ENCODE data around the gene RIPOR2. TPM values are rescaled to one million over a fixed set of nuclear protein-coding genes. Genes with fewer than 3 reads are reported as not detected.

RIPOR2 gene
- total and polyA plus RNA-seq, 2 of the 13 experiments (the other 11 are each of a cell fraction or from before 2014, with no cell fraction given), result 0.02 to 0.05 TPM

- Histone ChIP-seq H4K20me1 (ENCODE audit: insufficient read depth, low read length) (no peaks in the 10 kb centered on the region), H3K4me2 (ENCODE audit: low read depth, low read length) (no peak overlapping the region), H3K36me3 (replicated peaks in 1 of 2; ENCODE audit: control insufficient read depth in 1 of 2, insufficient read depth in 2 of 2, low read length in 2 of 2) (no peaks in the 10 kb centered on the region), H3K4me1 (ENCODE audit: insufficient read depth, low read length) (no peaks in the 10 kb centered on the region), H3K9ac (ENCODE audit: insufficient read depth, low read depth, low read length) (no peak overlapping the region), H3K4me3 (replicated peaks in 1 of 3; ENCODE audit: insufficient read depth in 1 of 3, low read depth in 2 of 3, low read length in 3 of 3) (no peak overlapping the region), H3K27me3 (ENCODE audit: control insufficient read depth in 1 of 2, insufficient read depth in 2 of 2, low read length in 2 of 2) (peaks cover 0 to 4% of the 10 kb centered on the region in 2 experiments; a peak in 1 of 5 replicates), H2AFZ (ENCODE audit: low read length) (no peak overlapping the region), H3K27ac (ENCODE audit: extremely low read length, insufficient read depth, low read length) (no peak overlapping the region), H3K9me3 (ENCODE audit: low read length) (no peaks in the 10 kb centered on the region), H3K79me2 (ENCODE audit: insufficient read depth, low read length) (no peaks in the 10 kb centered on the region)
- DNase-seq (ENCODE audit: low spot score) (no peak), FAIRE-seq (no peak), ATAC-seq (no peak)
- intact Hi-C loops (cut with micrococcal nuclease; ENCODE audit: unreplicated experiment), result no loop called here
- CTCF ChIA-PET (ENCODE audit: low intra/inter-chr PET ratio, low total read pairs), result no interaction called here
- POLR2A ChIA-PET, result no interaction called here
- 15% methylated on average over 7 of the region's 7 CpGs for WGBS (ENCODE audit: low lambda C conversion rate)
- in situ Hi-C loops (cut with HindIII; ENCODE audit: extremely low pct_ligation_motif_present, low pct_unique_long_range_greater_than_20kb), result no loop called here
- BruUV-seq (replicated peaks), result no TSS peak
- TF ChIP-seq NFRKB (IDR thresholded peaks at IDR 0.05) (no peak), ZHX2 (IDR thresholded peaks at IDR 0.05; ENCODE audit: low read depth) (no peak), ZHX2 (CRISPR knock-in tag; IDR thresholded peaks at IDR 0.05; ENCODE audit: borderline replicate concordance) (no peak), CBX1 (IDR thresholded peaks at IDR 0.05; ENCODE audit: low read depth) (no peak), ZNF563 (CRISPR knock-in tag; IDR thresholded peaks at IDR 0.05) (no peak), BRCA1 (CRISPR knock-in tag; IDR thresholded peaks at IDR 0.05) (no peak), PHF8 (CRISPR knock-in tag; IDR thresholded peaks at IDR 0.05) (no peak), KDM4B (CRISPR knock-in tag; IDR thresholded peaks at IDR 0.05) (no peak), HCFC1 (IDR thresholded peaks at IDR 0.05; ENCODE audit: low read depth, low read length) (no peak), SMAD3 (CRISPR knock-in tag; IDR thresholded peaks at IDR 0.05) (no peak), NCOA2 (CRISPR knock-in tag; IDR thresholded peaks at IDR 0.05) (no peak), MZF1 (CRISPR knock-in tag; IDR thresholded peaks at IDR 0.05; ENCODE audit: borderline replicate concordance) (no peak), ZNF329 (CRISPR knock-in tag; IDR thresholded peaks at IDR 0.05; ENCODE audit: low read depth) (no peak), JARID2 (CRISPR knock-in tag; IDR thresholded peaks at IDR 0.05; ENCODE audit: insufficient replicate concordance) (no peak), ZNF280D (CRISPR knock-in tag; IDR thresholded peaks at IDR 0.05) (no peak), KAT2B (IDR thresholded peaks at IDR 0.05; ENCODE audit: borderline replicate concordance, low read depth, low read length) (no peak), KDM6A (CRISPR knock-in tag; IDR thresholded peaks at IDR 0.05; ENCODE audit: low read depth) (no peak)
These were observed 38.7 kb upstream of the RIPOR2 start for GRCh38 chr6:24974182-24975171.
